Activated CD4-positive, alpha-beta T cell treated with anti-CD3 and anti-CD28 coated beads, Interleukin-10, Interleukin-2, amounts not matched to agents 100 ng/mL and 50 ng/mL, durations not matched to agents 16 hours and 8 hours (primary cell): ENCODE measurements around the gene MED22.
"Not testable (repeated sequence)": the region's sequence is repeated elsewhere in the genome, so short reads cannot be mapped to it uniquely, and the experiment has no call there.

Source experiments
- DNase-seq: peaks from one replicate; pipeline ENCODE4 v3.0.0-alpha.2; 2020

MED22 gene

GRCh38 chr9:133333566-133333965 lies 14.4 kb downstream of the MED22 start:
- no peak for DNase-seq

- no peak for DNase-seq
Observed at GRCh38 chr9:133333011-133333410, 14.9 kb downstream of the MED22 start.

GRCh38 chr9:133332381-133332730 lies 15.6 kb downstream of the MED22 start:
- DNase-seq, result no peak

- DNase-seq, result no peak
Observed at GRCh38 chr9:133331641-133332380, 16.1 kb downstream of the MED22 start.

- no peak for DNase-seq
Observed at GRCh38 chr9:133331221-133331620, 16.7 kb downstream of the MED22 start.

- DNase-seq, result not testable (repeated sequence)
Observed at GRCh38 chr9:133329306-133330156, 18.4 kb downstream of the MED22 start.

GRCh38 chr9:133327834-133328484 lies 20.0 kb downstream of the MED22 start:
- no peak for DNase-seq

GRCh38 chr9:133327021-133327420 lies 20.9 kb downstream of the MED22 start:
- not testable (repeated sequence) for DNase-seq

GRCh38 chr9:133323991-133324703 lies 23.8 kb downstream of the MED22 start:
- no peak for DNase-seq

- no peak for DNase-seq
Observed at GRCh38 chr9:133323211-133323610, 24.7 kb downstream of the MED22 start.

- DNase-seq, result no peak
Observed at GRCh38 chr9:133322701-133323100, 25.2 kb downstream of the MED22 start.

GRCh38 chr9:133321411-133321935 lies 26.5 kb downstream of the MED22 start:
- no peak for DNase-seq

GRCh38 chr9:133320421-133320881 lies 27.5 kb downstream of the MED22 start:
- no peak for DNase-seq

- DNase-seq, result not testable (repeated sequence)
Observed at GRCh38 chr9:133317551-133317950, 30.4 kb downstream of the MED22 start.

GRCh38 chr9:133315997-133316396 lies 31.9 kb downstream of the MED22 start:
- DNase-seq, result no peak

- DNase-seq, result no peak
Observed at GRCh38 chr9:133309608-133310007, 38.3 kb downstream of the MED22 start.

GRCh38 chr9:133307301-133307700 lies 40.6 kb downstream of the MED22 start:
- no peak for DNase-seq

- no peak for DNase-seq
Observed at GRCh38 chr9:133306242-133307204, 41.4 kb downstream of the MED22 start.

GRCh38 chr9:133305731-133306130 lies 42.2 kb downstream of the MED22 start:
- DNase-seq, result no peak

GRCh38 chr9:133304477-133305377 lies 43.2 kb downstream of the MED22 start:
- DNase-seq, result no peak

- DNase-seq, result no peak
Observed at GRCh38 chr9:133304158-133304470, 43.8 kb downstream of the MED22 start.
